HG03045 (cell line): Measurements from ENCODE around the gene PRTG.
"Not testable (repeated sequence)": the region's sequence is repeated elsewhere in the genome, so short reads cannot be mapped to it uniquely, and the experiment has no call there.

Experiments used
- ATAC-seq: cut with Tn5 transposase; IDR thresholded peaks from one replicate; pipeline ENCODE4 v1.9.1; 2021; ENCODE audit warnings: mild to moderate bottlenecking, moderate library complexity; ENCODE audit not compliant: unreplicated experiment

Gene PRTG

DNA sequence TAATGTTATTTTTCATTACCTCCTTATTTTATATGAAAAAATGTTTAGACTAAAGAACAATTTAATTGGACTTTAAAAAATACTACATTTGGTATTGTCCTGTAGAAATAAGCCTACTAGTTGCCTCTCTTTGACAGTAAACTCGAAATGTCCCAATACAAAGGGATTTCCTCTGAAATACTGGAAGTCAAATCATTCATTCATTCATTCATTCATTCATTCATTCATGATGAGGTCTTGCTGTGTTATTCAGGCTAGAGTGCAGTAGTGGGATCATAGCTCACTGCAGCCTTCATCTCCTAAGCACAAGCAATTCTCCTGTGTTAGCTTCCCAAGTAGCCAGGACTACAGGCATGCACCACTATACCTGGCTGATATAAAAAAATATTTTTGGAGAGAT, 104.2 kb downstream of the PRTG start:
- ATAC-seq, result no peak

GRCh38 chr15:55637086-55637485, 105.9 kb downstream of the PRTG start:
- ATAC-seq, result no peak

DNA sequence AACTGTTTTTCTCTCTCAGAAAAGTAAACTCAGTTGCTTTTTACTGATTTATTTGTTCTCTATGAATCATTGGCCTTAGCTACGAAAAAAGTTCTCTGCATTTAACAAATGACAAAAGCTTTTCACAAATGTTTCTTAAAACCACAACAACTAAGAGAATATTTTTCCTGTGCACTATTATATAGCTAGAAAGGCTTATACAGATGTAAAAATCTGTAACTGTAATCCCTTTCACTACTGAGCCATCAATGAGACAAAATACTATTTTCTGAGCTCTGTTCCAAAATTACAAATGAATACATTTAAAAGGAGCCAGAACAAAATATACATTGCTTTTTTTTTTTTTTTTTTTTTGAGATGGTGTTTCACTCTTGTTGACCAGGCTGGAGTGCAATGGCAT, 109.2 kb downstream of the PRTG start:
- no peak for ATAC-seq

DNA sequence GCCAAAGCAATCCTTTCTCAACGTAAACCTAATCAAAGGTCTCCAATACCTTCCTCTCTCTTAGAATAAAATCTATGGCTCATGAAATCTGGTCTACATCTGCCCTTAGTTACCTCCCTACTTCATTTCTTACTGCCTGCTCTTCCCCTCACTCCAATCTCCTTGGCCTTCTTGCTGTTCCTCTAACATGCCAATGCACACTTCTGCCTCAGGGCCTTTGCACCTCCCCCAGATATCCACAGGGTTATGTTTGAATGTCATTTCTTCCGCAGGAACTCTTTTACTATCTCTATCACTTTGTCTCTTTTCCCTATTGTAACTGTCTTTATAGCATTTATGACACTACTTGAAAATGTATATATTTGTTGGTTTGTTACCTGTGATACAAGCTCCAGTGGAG, 110.5 kb downstream of the PRTG start:
- no peak for ATAC-seq

DNA sequence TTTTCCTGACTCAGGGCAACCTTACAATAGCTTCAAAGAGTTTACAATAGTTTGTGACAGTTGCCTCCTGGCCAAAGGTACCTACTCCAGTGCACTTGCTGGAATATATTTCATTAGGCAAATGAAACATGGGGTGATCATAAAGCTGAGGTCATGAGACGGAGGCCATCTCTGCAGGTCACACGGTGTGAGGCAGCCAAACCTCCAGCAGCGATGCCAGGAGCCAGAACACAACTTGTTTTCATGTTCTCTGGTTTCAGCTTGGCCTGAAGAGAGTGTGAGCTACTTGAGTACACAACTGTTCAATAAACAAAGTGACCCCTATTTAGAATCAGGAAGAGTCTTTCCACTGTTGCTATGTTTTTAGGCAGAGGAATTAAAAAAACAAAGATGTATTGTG, 112.1 kb downstream of the PRTG start:
- ATAC-seq, result no peak

DNA sequence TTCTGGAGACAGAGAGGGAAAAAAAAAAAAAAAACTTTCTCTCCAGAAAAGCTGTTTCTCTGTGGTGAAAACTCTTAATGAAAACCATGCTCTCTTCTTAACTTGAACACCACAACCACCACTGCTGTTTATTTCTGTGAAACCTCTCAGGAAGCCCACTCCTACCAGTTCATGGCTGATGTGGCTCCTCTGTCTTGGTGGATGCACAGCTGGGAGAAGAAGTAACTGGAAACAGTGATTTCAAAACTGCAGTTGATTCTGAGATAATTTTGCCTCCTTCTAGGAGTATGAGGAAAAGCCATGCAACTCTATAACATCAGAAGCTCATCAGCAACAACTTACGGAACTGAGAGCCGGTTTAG, 114.6 kb downstream of the PRTG start:
- ATAC-seq, result no peak

GRCh38 chr15:55627730-55628368, 115.1 kb downstream of the PRTG start:
- ATAC-seq, result no peak

- ATAC-seq, result no peak
Observed at GRCh38 chr15:55619783-55620182, 123.2 kb downstream of the PRTG start.

GRCh38 chr15:55618387-55618786, 124.6 kb downstream of the PRTG start:
- ATAC-seq, result no peak

DNA sequence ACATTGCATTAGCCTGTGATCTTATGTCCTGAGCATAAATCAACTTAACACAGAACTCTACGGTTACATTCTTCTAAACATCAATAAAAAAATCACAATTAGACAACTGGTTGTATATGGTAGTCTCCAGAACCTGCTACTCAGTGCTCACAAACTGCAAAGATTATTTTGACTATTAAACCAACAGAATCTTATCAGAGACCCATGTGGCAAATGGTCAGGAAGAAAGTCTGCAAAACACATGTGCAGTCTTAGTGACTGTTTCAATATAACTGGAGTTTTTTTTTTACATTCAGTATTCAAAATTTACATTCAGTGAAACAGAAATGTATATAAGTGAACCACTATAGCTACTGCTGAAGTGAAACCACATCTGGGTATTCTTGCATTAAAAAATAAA, 127.5 kb downstream of the PRTG start:
- ATAC-seq, result no peak

DNA sequence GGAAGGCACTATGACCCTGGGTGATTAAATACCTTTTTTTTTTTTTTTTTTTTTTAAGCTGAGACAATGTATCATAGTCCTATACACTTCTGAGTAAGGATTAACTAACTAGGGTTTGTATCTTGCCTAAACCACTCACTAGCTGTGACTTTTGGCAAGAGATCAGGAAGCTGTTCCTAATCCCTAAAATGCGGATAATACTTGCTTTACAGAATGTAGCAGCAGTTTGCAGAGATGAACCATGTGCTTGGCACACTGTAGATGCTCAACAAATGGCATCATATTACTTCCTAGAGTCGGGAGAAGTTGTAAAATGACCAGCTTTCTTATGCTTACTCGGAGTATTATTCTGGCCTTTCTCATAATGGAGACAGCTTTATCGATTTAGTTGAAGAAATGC, 129.2 kb downstream of the PRTG start:
- no peak for ATAC-seq

DNA sequence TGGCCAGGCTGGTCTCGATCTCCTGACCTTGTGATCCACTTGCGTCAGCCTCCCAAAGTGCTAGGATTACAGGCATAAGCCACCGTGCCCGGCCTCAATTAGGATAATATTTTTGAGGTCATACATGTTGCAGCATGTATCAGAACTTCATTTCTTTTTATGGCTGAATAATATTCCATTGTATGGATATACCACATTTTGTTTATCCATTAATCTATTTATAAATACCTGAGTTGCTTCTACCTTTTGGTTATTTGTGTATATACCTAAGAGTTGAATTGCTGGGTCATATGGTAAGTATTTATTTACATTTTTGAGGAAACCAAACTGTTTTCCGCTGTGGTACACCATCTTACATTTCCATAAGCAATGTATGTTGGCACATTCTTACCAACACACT, 136.7 kb downstream of the PRTG start:
- no peak for ATAC-seq

- no peak for ATAC-seq
Observed at GRCh38 chr15:55601374-55601773, 141.6 kb downstream of the PRTG start.

GRCh38 chr15:55599439-55599838, 143.5 kb downstream of the PRTG start:
- no peak for ATAC-seq

DNA sequence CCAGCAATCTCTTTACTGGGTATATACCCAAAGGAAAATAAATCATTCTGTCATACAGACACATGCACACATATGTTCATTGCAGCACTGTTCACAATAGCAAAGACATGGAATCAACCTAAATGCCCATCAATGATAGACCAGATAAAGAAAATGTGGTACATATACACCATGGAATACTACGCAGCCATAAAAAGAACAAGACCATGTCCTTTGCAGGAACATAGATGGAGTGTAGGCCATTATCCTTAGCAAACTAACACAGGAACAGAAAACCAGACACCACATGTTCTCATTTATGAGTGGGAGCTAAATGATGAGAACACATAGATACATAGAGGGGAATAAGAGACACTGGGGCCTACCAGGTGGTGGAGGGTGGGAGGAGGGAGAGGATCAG, 149.9 kb downstream of the PRTG start:
- not testable (repeated sequence) for ATAC-seq

DNA sequence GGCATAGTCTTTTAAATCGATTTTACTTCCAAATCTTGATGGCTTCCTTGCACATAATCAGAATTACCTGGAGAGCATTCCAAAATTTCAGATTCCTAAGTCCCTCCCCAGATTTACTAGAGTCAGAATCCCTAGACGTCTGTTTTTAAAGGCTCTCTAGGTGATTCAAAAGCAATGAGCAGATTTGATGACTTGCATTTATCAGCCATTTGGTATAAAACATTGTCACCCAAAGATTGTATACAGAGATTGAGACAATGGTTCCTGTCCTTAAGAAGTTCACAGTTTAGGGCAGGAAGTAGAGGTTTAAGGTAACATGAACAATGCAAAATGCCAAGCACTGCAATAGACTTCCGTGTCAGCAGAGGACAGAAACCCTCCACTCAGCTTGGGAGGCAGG, 152.2 kb downstream of the PRTG start:
- no peak for ATAC-seq

DNA sequence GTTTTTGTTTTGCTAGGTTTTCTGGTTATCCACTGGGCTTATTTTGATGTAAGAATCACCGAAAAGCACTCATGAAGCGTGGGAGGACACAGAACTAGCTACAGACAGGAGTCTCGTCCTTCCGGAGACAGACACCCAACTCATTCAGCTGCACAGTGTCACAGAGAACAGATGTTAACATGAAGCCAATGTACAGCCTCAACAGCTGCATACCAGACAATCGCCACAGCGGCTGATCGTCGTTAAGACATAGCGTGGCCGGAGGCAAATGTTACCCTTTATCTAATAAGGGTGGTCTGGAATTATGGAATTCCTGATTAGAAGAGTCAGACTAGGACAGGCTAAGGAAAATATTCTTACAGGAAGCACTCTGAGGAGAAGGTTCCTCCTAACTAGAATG, 153.7 kb downstream of the PRTG start:
- no peak for ATAC-seq

DNA sequence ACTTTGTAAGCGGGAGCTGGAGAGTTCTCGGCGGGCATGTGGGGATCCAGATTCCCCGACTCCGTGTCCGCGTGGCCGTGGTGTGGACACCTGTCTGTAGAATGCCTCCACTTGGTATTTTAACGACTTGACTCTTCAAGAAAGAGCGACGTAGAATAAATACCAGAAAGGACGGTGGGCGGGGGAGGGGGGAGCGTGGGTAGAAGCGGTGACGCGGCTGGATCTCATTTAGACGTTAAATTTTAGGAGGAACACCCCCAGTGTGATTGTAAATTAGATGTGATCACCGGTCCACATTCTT, 154.2 kb downstream of the PRTG start:
- ATAC-seq, result no peak

DNA sequence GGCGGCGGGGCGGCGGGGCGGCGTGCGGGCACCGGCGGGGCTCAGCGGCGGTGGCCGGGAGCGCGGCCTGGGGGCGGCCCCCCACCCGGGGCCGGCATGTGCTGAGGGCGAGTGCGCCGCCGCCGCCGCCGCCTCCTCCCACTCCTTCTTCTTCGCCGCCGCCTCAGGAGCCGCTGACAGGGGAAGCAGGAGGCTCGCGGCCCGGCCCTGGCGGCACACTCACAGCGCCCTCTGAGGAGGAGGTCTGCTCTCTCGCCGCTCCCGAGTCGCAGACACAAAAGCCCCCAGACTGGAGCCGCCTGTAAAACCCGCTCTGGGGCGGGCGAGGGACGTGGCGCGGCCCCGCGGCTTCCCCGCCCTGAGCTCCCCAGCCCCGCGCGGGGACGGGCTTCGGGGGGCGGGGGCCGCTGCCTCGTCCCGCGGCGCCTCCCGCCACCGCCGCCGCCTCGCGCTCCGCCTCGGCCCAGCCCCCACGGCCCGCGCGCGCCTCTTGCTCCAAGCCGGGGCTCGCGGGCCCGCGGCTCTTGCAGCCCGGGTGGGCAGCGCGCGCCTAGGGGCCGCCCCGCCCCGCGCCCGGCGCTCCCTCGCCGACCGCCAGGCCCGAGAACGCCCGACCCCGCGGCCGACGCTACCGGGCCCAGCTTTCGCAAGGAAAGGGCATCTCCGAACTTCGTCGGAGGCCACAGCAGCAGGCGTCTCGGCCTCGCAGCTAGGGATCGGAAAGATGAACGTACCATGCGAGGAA, 154.7 kb downstream of the PRTG start, which contains the start of gene PYGO1:
PYGO1 (minus strand) TSS at position 276 of the 745 bp plus-strand sequence. CDS start 462 bp downstream, outside the sequence.
- no peak for ATAC-seq

GRCh38 chr15:55587321-55588069, 155.5 kb downstream of the PRTG start:
- ATAC-seq, result no peak

GRCh38 chr15:55586808-55587207, 156.1 kb downstream of the PRTG start:
- no peak for ATAC-seq

- no peak for ATAC-seq
Observed at GRCh38 chr15:55576943-55577342, 166.0 kb downstream of the PRTG start.
